K562 (cell line): ENCODE data around the gene ARL6IP4. TPM values are rescaled to one million over a fixed set of nuclear protein-coding genes. Genes with fewer than 3 reads are reported as not detected.
A peak's percentile ranks its signal among the peaks of the same experiment; 100 is the strongest.

Source experiments
- ATAC-seq: fragments of 200-7000 bp; cut with Tn5 transposase; 3 replicates; pipeline ENCODE4 v1.9.1; 2020; ENCODE audit warnings: moderate library complexity
- BruUV-seq: library from RNA; stranded (reverse); fragments of 400-500 nt; replicated peaks from 2 replicates; lab custom pipeline; 2021; lab: Mats Ljungman, UMichigan
- CTCF ChIA-PET: fragments of 300-600 bp; formaldehyde crosslinking; extraction: SDS; loops from one replicate; lab custom pipeline; 2021; ENCODE audit warnings: low intra/inter-chr PET ratio; lab: Yijun Ruan, JAX
- POLR2A ChIA-PET: fragments of 300-600, 350-650 bp; sonication (Branson Sonifier 250); formaldehyde crosslinking; extraction: SDS; loops from one replicate; lab custom pipeline; 2021; ENCODE audit warnings: antibody characterized with exemption, inconsistent platforms; lab: Yijun Ruan, JAX
- DNase-seq, 4 experiments: peaks; one replicate each; pipeline versions ENCODE4 v3.0.0 to v3.0.0-alpha.2; 2011 to 2018; ENCODE audit warnings: low spot score in 3 of 4, mixed read lengths in 3 of 4; ENCODE audit errors: extremely low read depth in 1 of 4
- FAIRE-seq: peaks from 2 replicates; lab custom pipeline; 2011; peaks lifted over from hg19 to GRCh38; lab: Jason Lieb, UNC
- H2AFZ ChIP-seq: 2 replicates; pipeline ENCODE4 v1.6.0; 2011; ENCODE audit warnings: low read depth, low read length, control low read depth, inconsistent platforms
- H3K27ac ChIP-seq: fragments of 200-600 bp; 3 replicates; pipeline ENCODE4 v1.8.0; 2011; ENCODE audit warnings: low read depth, mild to moderate bottlenecking, control low read depth, inconsistent platforms, low read length, moderate library complexity, mixed read lengths; ENCODE audit errors: extremely low read depth
- H3K27me3 ChIP-seq, 2 experiments: fragments of 300-600 bp in 1 of 2; 2 replicates in 1 of 2; 3 replicates in 1 of 2; pipeline versions ENCODE4 v1.6.0 to v1.8.0; 2011; ENCODE audit warnings: inconsistent platforms in 2 of 2, low read length in 2 of 2, mild to moderate bottlenecking in 1 of 2, mixed read lengths in 1 of 2, moderate library complexity in 1 of 2; ENCODE audit not compliant: control insufficient read depth in 2 of 2, insufficient read depth in 2 of 2
- H3K36me3 ChIP-seq: fragments of 300-600 bp; 3 replicates; pipeline ENCODE4 v1.8.0; 2011; ENCODE audit warnings: mild to moderate bottlenecking, low read length, inconsistent platforms; ENCODE audit not compliant: control insufficient read depth, insufficient read depth
- H3K4me1 ChIP-seq, 2 experiments: fragments of 200-600 bp in 1 of 2; replicated peaks in 1 of 2; 2 replicates in 1 of 2; 3 replicates in 1 of 2; pipeline versions ENCODE4 v1.5.1 to v1.8.0; 2011; ENCODE audit warnings: inconsistent platforms in 2 of 2, low read length in 2 of 2, mild to moderate bottlenecking in 1 of 2, mixed read lengths in 1 of 2, moderate library complexity in 1 of 2; ENCODE audit not compliant: control insufficient read depth in 2 of 2, insufficient read depth in 2 of 2
- H3K4me2 ChIP-seq: 2 replicates; pipeline ENCODE4 v1.6.1; 2011; ENCODE audit warnings: low read length, control low read depth, inconsistent platforms, mixed read lengths; ENCODE audit not compliant: insufficient read depth
- H3K4me3 ChIP-seq: fragments of 200-600 bp; sonication (generic), shearing (Covaris generic); 2 replicates; pipeline ENCODE4 v1.5.1; 2016; ENCODE audit warnings: control low read depth, inconsistent platforms
- H3K79me2 ChIP-seq: fragments of 200-600 bp; 3 replicates; pipeline ENCODE4 v1.8.0; 2011; ENCODE audit warnings: low read length, inconsistent platforms; ENCODE audit not compliant: control insufficient read depth, insufficient read depth
- H3K9ac ChIP-seq, 2 experiments: 2 replicates each; pipeline versions ENCODE4 v1.6.0 to v1.6.1; 2011; ENCODE audit warnings: low read depth in 2 of 2, low read length in 2 of 2, control low read depth in 1 of 2, inconsistent platforms in 1 of 2, mild to moderate bottlenecking in 1 of 2, mixed read lengths in 1 of 2; ENCODE audit not compliant: insufficient read depth in 1 of 2
- H3K9me1 ChIP-seq: one replicate; pipeline ENCODE4 v1.6.0; 2011; ENCODE audit warnings: inconsistent platforms, mild to moderate bottlenecking, low read length, moderate library complexity; ENCODE audit not compliant: control insufficient read depth, insufficient read depth
- H3K9me3 ChIP-seq: replicated peaks from 2 replicates; pipeline ENCODE4 v1.5.1; 2011; ENCODE audit warnings: low read depth, low read length, inconsistent platforms; ENCODE audit not compliant: control insufficient read depth, insufficient read depth
- H4K20me1 ChIP-seq: replicated peaks from 2 replicates; pipeline ENCODE4 v1.6.1; 2011; ENCODE audit warnings: low read length, inconsistent platforms, mixed read lengths; ENCODE audit not compliant: control insufficient read depth, insufficient read depth
- HMGXB4 ChIP-seq: sonication (generic); formaldehyde crosslinking; IDR thresholded peaks from 2 replicates; pipeline ENCODE4 v1.8.1; 2023; ENCODE audit warnings: mild to moderate bottlenecking, missing genetic modification reagents
- NR1H2 ChIP-seq: sonication (generic); formaldehyde crosslinking; IDR thresholded peaks from 2 replicates; pipeline ENCODE4 v1.4.0; 2020; ENCODE audit warnings: mild to moderate bottlenecking, missing genetic modification reagents
- SMC3 ChIP-seq: conservative IDR thresholded peaks from 2 replicates; pipeline ENCODE4 v1.6.1; 2011; ENCODE audit warnings: low read depth, low read length, improper control_type of control experiment; ENCODE audit not compliant: insufficient read depth
- VEZF1 ChIP-seq: fragments of 200-800 bp; sonication (Bioruptor generic); IDR thresholded peaks from 2 replicates; pipeline ENCODE4 v1.6.1; 2017; ENCODE audit warnings: missing genetic modification characterization, missing compliant biosample characterization
- ZBED1 ChIP-seq: IDR thresholded peaks from 2 replicates; pipeline ENCODE4 v1.6.1; 2014
- ZC3H4 ChIP-seq: sonication (generic); formaldehyde crosslinking; IDR thresholded peaks from 2 replicates; pipeline ENCODE4 v1.9.0; 2021; ENCODE audit warnings: missing genetic modification reagents, borderline replicate concordance
- ZNF583 ChIP-seq: fragments of 250-450 bp; sonication (Bioruptor Pico); IDR thresholded peaks from 2 replicates; pipeline ENCODE4 v1.4.0; 2020
- WGBS: fragments of 100-300 bp; shearing (Covaris generic); methylation state at CpG from one replicate; pipeline ENCODE4 v1.1.6; 2016; ENCODE audit warnings: low coverage, mixed read lengths; ENCODE audit not compliant: insufficient coverage; ENCODE audit errors: missing lambda C conversion rate; 5-methylcytosine and 5-hydroxymethylcytosine counted together
- in situ Hi-C: fragments of 300-500 bp; cut with MboI; formaldehyde crosslinking; loops from 4 replicates; pipeline ENCODE4 v1.15.0; 2018; ENCODE audit warnings: inconsistent platforms, mixed read lengths
- intact Hi-C: fragments of 100-400 bp; cut with micrococcal nuclease; formaldehyde crosslinking; loops from 2 replicates; pipeline ENCODE4 v1.14.2; 2022
- polyA plus RNA-seq, 8 experiments: library from polyadenylated mRNA; depleted of rRNA in 4 of 8; stranded (reverse) in 5 of 8; unstranded in 3 of 8; fragments of >200 nt; fragmentation: Nextera tagmentation in 2 of 8; fragmentation: Illumina TruSeq in 1 of 8; extraction: Ambion mirVana in 2 of 8; extraction: Trizol in 1 of 8; gene quantifications; 2 replicates each; pipeline versions ENCODE4 v1.2.1 to v1.2.3, GENCODE V29; 2011 to 2014; ENCODE audit warnings: inconsistent platforms in 1 of 8, missing spikeins in 1 of 8
- total RNA-seq, 7 experiments: library from RNA; depleted of rRNA in 6 of 7; stranded (reverse); fragments of >200 nt in 6 of 7; fragmentation: Illumina TruSeq in 2 of 7; extraction: Trizol in 2 of 7; gene quantifications; 2 replicates each; pipeline versions ENCODE4 v1.2.1 to v1.2.3, GENCODE V29; 2011 to 2021; ENCODE audit warnings: low replicate concordance in 1 of 7

The ARL6IP4 gene
- total and polyA plus RNA-seq, 9 of the 15 experiments (the other 6 are each of a cell fraction or from before 2014, with no cell fraction given): 2.4 to 255 (median 151) TPM

GRCh38 chr12:122947352-122947792 is 33.1 kb upstream of the ARL6IP4 start:
- in situ Hi-C loops: no loop called here
- Histone ChIP-seq H3K4me2 (no peak overlapping the region), H3K27me3 (no peaks in the 10 kb centered on the region), H3K27ac (no peak overlapping the region), H3K9me1 (no peaks in the 10 kb centered on the region), H3K79me2 (no peaks in the 10 kb centered on the region)
- no TSS peak for BruUV-seq
- no peak for ATAC-seq
- POLR2A ChIA-PET: no interaction called here
- intact Hi-C loops: no loop called here
- no peak for TF ChIP-seq NR1H2
- no peak for TF ChIP-seq SMC3
- TF ChIP-seq ZBED1: no peak
- no peak for TF ChIP-seq ZNF583 (CRISPR knock-in tag)
- TF ChIP-seq ZC3H4 (CRISPR knock-in tag): 0 out of 2 replicates have a peak, but pooled peaks have one; percentile 51
- TF ChIP-seq VEZF1: peak; percentile 7
- TF ChIP-seq HMGXB4 (CRISPR knock-in tag): no peak
- TF ChIP-seq, all 486 proteins: peak for 2
- DNase-seq (no peak), FAIRE-seq (no peak)
- Histone ChIP-seq H4K20me1 (no peaks in the 10 kb centered on the region; the same call in 1 of the 2 replicates), H2AFZ (no peak overlapping the region), H3K4me3 (no peak overlapping the region), H3K36me3 (no peaks in the 10 kb centered on the region; the same call in 2 of the 3 replicates), H3K9ac (peak overlapping the region in 1 of 2 experiments; percentile 68; a peak in 1 of 4 replicates), H3K4me1 (peaks cover 6 to 36% of the 10 kb centered on the region in 2 experiments; a peak in 4 of 5 replicates), H3K9me3 (no peaks in the 10 kb centered on the region)
- 75% methylated on average over 14 of the region's 15 CpGs for WGBS
- CTCF ChIA-PET: interaction anchor here (0.8 kb wide), 1 partner anchor 87 kb away, joined by 3 read pairs; no protein-coding TSS in a partner anchor
